K562 (cell line): Measurements from ENCODE around the gene ARMC12. TPM values are rescaled to one million over a fixed set of nuclear protein-coding genes. Genes with fewer than 3 reads are reported as not detected.

ENCODE experiments used
- ATAC-seq: fragments of 200-7000 bp; cut with Tn5 transposase; 3 replicates; pipeline ENCODE4 v1.9.1; 2020; ENCODE audit warnings: moderate library complexity
- BruUV-seq: library from RNA; stranded (reverse); fragments of 400-500 nt; replicated peaks from 2 replicates; lab custom pipeline; 2021; lab: Mats Ljungman, UMichigan
- CTCF ChIA-PET: fragments of 300-600 bp; formaldehyde crosslinking; extraction: SDS; loops from one replicate; lab custom pipeline; 2021; ENCODE audit warnings: low intra/inter-chr PET ratio; lab: Yijun Ruan, JAX
- POLR2A ChIA-PET: fragments of 300-600, 350-650 bp; sonication (Branson Sonifier 250); formaldehyde crosslinking; extraction: SDS; loops from one replicate; lab custom pipeline; 2021; ENCODE audit warnings: antibody characterized with exemption, inconsistent platforms; lab: Yijun Ruan, JAX
- DNase-seq, 4 experiments: peaks; one replicate each; pipeline versions ENCODE4 v3.0.0 to v3.0.0-alpha.2; 2011 to 2018; ENCODE audit warnings: low spot score in 3 of 4, mixed read lengths in 3 of 4; ENCODE audit errors: extremely low read depth in 1 of 4
- FAIRE-seq: peaks from 2 replicates; lab custom pipeline; 2011; peaks lifted over from hg19 to GRCh38; lab: Jason Lieb, UNC
- H2AFZ ChIP-seq: 2 replicates; pipeline ENCODE4 v1.6.0; 2011; ENCODE audit warnings: low read depth, low read length, control low read depth, inconsistent platforms
- H3K27ac ChIP-seq: fragments of 200-600 bp; 3 replicates; pipeline ENCODE4 v1.8.0; 2011; ENCODE audit warnings: low read depth, mild to moderate bottlenecking, control low read depth, inconsistent platforms, low read length, moderate library complexity, mixed read lengths; ENCODE audit errors: extremely low read depth
- H3K27me3 ChIP-seq, 2 experiments: fragments of 300-600 bp in 1 of 2; 2 replicates in 1 of 2; 3 replicates in 1 of 2; pipeline versions ENCODE4 v1.6.0 to v1.8.0; 2011; ENCODE audit warnings: inconsistent platforms in 2 of 2, low read length in 2 of 2, mild to moderate bottlenecking in 1 of 2, mixed read lengths in 1 of 2, moderate library complexity in 1 of 2; ENCODE audit not compliant: control insufficient read depth in 2 of 2, insufficient read depth in 2 of 2
- H3K36me3 ChIP-seq: fragments of 300-600 bp; 3 replicates; pipeline ENCODE4 v1.8.0; 2011; ENCODE audit warnings: mild to moderate bottlenecking, low read length, inconsistent platforms; ENCODE audit not compliant: control insufficient read depth, insufficient read depth
- H3K4me1 ChIP-seq, 2 experiments: fragments of 200-600 bp in 1 of 2; replicated peaks in 1 of 2; 2 replicates in 1 of 2; 3 replicates in 1 of 2; pipeline versions ENCODE4 v1.5.1 to v1.8.0; 2011; ENCODE audit warnings: inconsistent platforms in 2 of 2, low read length in 2 of 2, mild to moderate bottlenecking in 1 of 2, mixed read lengths in 1 of 2, moderate library complexity in 1 of 2; ENCODE audit not compliant: control insufficient read depth in 2 of 2, insufficient read depth in 2 of 2
- H3K4me2 ChIP-seq: 2 replicates; pipeline ENCODE4 v1.6.1; 2011; ENCODE audit warnings: low read length, control low read depth, inconsistent platforms, mixed read lengths; ENCODE audit not compliant: insufficient read depth
- H3K4me3 ChIP-seq: fragments of 200-600 bp; sonication (generic), shearing (Covaris generic); 2 replicates; pipeline ENCODE4 v1.5.1; 2016; ENCODE audit warnings: control low read depth, inconsistent platforms
- H3K79me2 ChIP-seq: fragments of 200-600 bp; 3 replicates; pipeline ENCODE4 v1.8.0; 2011; ENCODE audit warnings: low read length, inconsistent platforms; ENCODE audit not compliant: control insufficient read depth, insufficient read depth
- H3K9ac ChIP-seq, 2 experiments: 2 replicates each; pipeline versions ENCODE4 v1.6.0 to v1.6.1; 2011; ENCODE audit warnings: low read depth in 2 of 2, low read length in 2 of 2, control low read depth in 1 of 2, inconsistent platforms in 1 of 2, mild to moderate bottlenecking in 1 of 2, mixed read lengths in 1 of 2; ENCODE audit not compliant: insufficient read depth in 1 of 2
- H3K9me1 ChIP-seq: one replicate; pipeline ENCODE4 v1.6.0; 2011; ENCODE audit warnings: inconsistent platforms, mild to moderate bottlenecking, low read length, moderate library complexity; ENCODE audit not compliant: control insufficient read depth, insufficient read depth
- H3K9me3 ChIP-seq: replicated peaks from 2 replicates; pipeline ENCODE4 v1.5.1; 2011; ENCODE audit warnings: low read depth, low read length, inconsistent platforms; ENCODE audit not compliant: control insufficient read depth, insufficient read depth
- H4K20me1 ChIP-seq: replicated peaks from 2 replicates; pipeline ENCODE4 v1.6.1; 2011; ENCODE audit warnings: low read length, inconsistent platforms, mixed read lengths; ENCODE audit not compliant: control insufficient read depth, insufficient read depth
- CEBPZ ChIP-seq: fragments of 150-350 bp; IDR thresholded peaks from 2 replicates; pipeline ENCODE4 v1.6.1; 2014; ENCODE audit warnings: low read depth, mild to moderate bottlenecking, low read length, borderline replicate concordance
- CREB1 ChIP-seq, 2 experiments: sonication (generic) in 1 of 2; formaldehyde crosslinking in 1 of 2; IDR thresholded peaks; 2 replicates each; pipeline versions ENCODE4 v1.6.1 to v1.8.0; 2012 to 2022; ENCODE audit warnings: inconsistent platforms in 1 of 2, mild to moderate bottlenecking in 1 of 2, missing genetic modification reagents in 1 of 2, moderate library complexity in 1 of 2
- E2F4 ChIP-seq: sonication (generic); formaldehyde crosslinking; IDR thresholded peaks from 2 replicates; pipeline ENCODE4 v1.8.0; 2022; ENCODE audit warnings: mild to moderate bottlenecking, low read depth, missing genetic modification reagents
- ELK1 ChIP-seq: sonication (generic); formaldehyde crosslinking; IDR thresholded peaks from 2 replicates; pipeline ENCODE4 v1.8.1; 2022; ENCODE audit warnings: missing genetic modification reagents
- TFAM ChIP-seq: fragments of 250-450 bp; sonication (Bioruptor Pico); conservative IDR thresholded peaks from 2 replicates; pipeline ENCODE4 v1.5.0; 2021; ENCODE audit warnings: mild to moderate bottlenecking, moderate library complexity
- TFE3 ChIP-seq: fragments of 450-650 bp; formaldehyde crosslinking; IDR thresholded peaks from 2 replicates; pipeline ENCODE4 v1.4.0; 2020; ENCODE audit warnings: mild to moderate bottlenecking, mixed read lengths
- WGBS: fragments of 100-300 bp; shearing (Covaris generic); methylation state at CpG from one replicate; pipeline ENCODE4 v1.1.6; 2016; ENCODE audit warnings: low coverage, mixed read lengths; ENCODE audit not compliant: insufficient coverage; ENCODE audit errors: missing lambda C conversion rate; 5-methylcytosine and 5-hydroxymethylcytosine counted together
- in situ Hi-C: fragments of 300-500 bp; cut with MboI; formaldehyde crosslinking; loops from 4 replicates; pipeline ENCODE4 v1.15.0; 2018; ENCODE audit warnings: inconsistent platforms, mixed read lengths
- intact Hi-C: fragments of 100-400 bp; cut with micrococcal nuclease; formaldehyde crosslinking; loops from 2 replicates; pipeline ENCODE4 v1.14.2; 2022
- polyA plus RNA-seq, 8 experiments: library from polyadenylated mRNA; depleted of rRNA in 4 of 8; stranded (reverse) in 5 of 8; unstranded in 3 of 8; fragments of >200 nt; fragmentation: Nextera tagmentation in 2 of 8; fragmentation: Illumina TruSeq in 1 of 8; extraction: Ambion mirVana in 2 of 8; extraction: Trizol in 1 of 8; gene quantifications; 2 replicates each; pipeline versions ENCODE4 v1.2.1 to v1.2.3, GENCODE V29; 2011 to 2014; ENCODE audit warnings: inconsistent platforms in 1 of 8, missing spikeins in 1 of 8
- total RNA-seq, 7 experiments: library from RNA; depleted of rRNA in 6 of 7; stranded (reverse); fragments of >200 nt in 6 of 7; fragmentation: Illumina TruSeq in 2 of 7; extraction: Trizol in 2 of 7; gene quantifications; 2 replicates each; pipeline versions ENCODE4 v1.2.1 to v1.2.3, GENCODE V29; 2011 to 2021; ENCODE audit warnings: low replicate concordance in 1 of 7

ARMC12 gene
- total and polyA plus RNA-seq, 9 of the 15 experiments (the other 6 are each of a cell fraction or from before 2014, with no cell fraction given) = 0.09 to 0.58 (median 0.31) TPM; not detected in 3

- H4K20me1 ChIP-seq = no peaks in the 10 kb centered on the region
- H3K27ac ChIP-seq = no peak overlapping the region
- peaks cover 15 to 20% of the 10 kb centered on the region in 2 experiments; a peak in 4 of 5 replicates for H3K27me3 ChIP-seq
- 14% methylated on average over 7 of the region's 8 CpGs for WGBS
- in situ Hi-C loops (no loop called here), intact Hi-C loops (no loop called here)
- peaks cover 2 to 3% of the 10 kb centered on the region in 2 experiments; a peak in 2 of 5 replicates for H3K4me1 ChIP-seq
- no peaks in the 10 kb centered on the region for H3K9me1 ChIP-seq
- H3K4me2 ChIP-seq = peak overlapping the region; percentile 38
- peaks cover 8% of the 10 kb centered on the region for H3K9me3 ChIP-seq
- no peak for FAIRE-seq
- H3K36me3 ChIP-seq = no peaks in the 10 kb centered on the region
- DNase-seq = peak in 1 of 4 experiments; percentile 16
- CTCF ChIA-PET = no interaction called here
- H3K4me3 ChIP-seq = no peak overlapping the region
- H3K79me2 ChIP-seq = no peaks in the 10 kb centered on the region
- peak overlapping the region in 1 of 2 experiments; percentile 53; a peak in 1 of 4 replicates for H3K9ac ChIP-seq
- POLR2A ChIA-PET = interaction anchor here (0.7 kb wide), 1 partner anchor 22 kb away, joined by 4 read pairs; no protein-coding TSS in a partner anchor
- peak; percentile 19; the same call in 2 of the 3 replicates for ATAC-seq
- no peak for TF ChIP-seq E2F4
- TF ChIP-seq ELK1 (CRISPR knock-in tag) = no peak
- no TSS peak for BruUV-seq
- 0 out of 2 replicates have a peak overlapping the region, but pooled peaks have one; percentile 44 for H2AFZ ChIP-seq
Measured at GRCh38 chr6:35742842-35743241, 6.0 kb downstream of the ARMC12 start.

- ATAC-seq = no peak
- FAIRE-seq = no peak
- Histone ChIP-seq H3K9ac (no peak overlapping the region), H4K20me1 (no peaks in the 10 kb centered on the region), H3K9me1 (no peaks in the 10 kb centered on the region), H3K4me1 (no peaks in the 10 kb centered on the region), H3K9me3 (peaks cover 10% of the 10 kb centered on the region), H3K36me3 (no peaks in the 10 kb centered on the region), H2AFZ (no peak overlapping the region), H3K79me2 (no peaks in the 10 kb centered on the region), H3K27ac (no peak overlapping the region), H3K4me2 (no peak overlapping the region), H3K4me3 (no peak overlapping the region), H3K27me3 (peaks cover 25 to 40% of the 10 kb centered on the region in 2 experiments)
- 23% methylated on average over 7 of the region's 7 CpGs for WGBS
- no TSS peak for BruUV-seq
- no peak for DNase-seq
- CTCF ChIA-PET = no interaction called here
- POLR2A ChIA-PET = no interaction called here
- in situ Hi-C loops = no loop called here
- intact Hi-C loops = no loop called here
- TF ChIP-seq TFE3 (CRISPR knock-in tag) (no peak), CEBPZ (no peak), CREB1 (IDR thresholded peaks at IDR 0.05) (no peak), CREB1 (CRISPR knock-in tag; IDR thresholded peaks at IDR 0.05) (no peak), TFAM (CRISPR knock-in tag) (no peak)
Measured at GRCh38 chr6:35745509-35745908, 8.7 kb downstream of the ARMC12 start.
